Upper lobe of right lung (tissue), 1 donor: ENCODE results near the gene SRPK1. TPM values are rescaled to one million over a fixed set of nuclear protein-coding genes. Genes with fewer than 3 reads are reported as not detected.

Experiments
- ATAC-seq: fragments of 200-7000 bp; cut with Tn5 transposase; one replicate; pipeline ENCODE4 v1.9.1; 2020; ENCODE audit warnings: mild to moderate bottlenecking, moderate library complexity
- DNase-seq: peaks from one replicate; pipeline ENCODE4 v3.0.0-alpha.2; 2020
- H3K27ac ChIP-seq: fragments of 200-600 bp; one replicate; pipeline ENCODE4 v1.8.0; 2022
- H3K27me3 ChIP-seq: fragments of 200-600 bp; one replicate; pipeline ENCODE4 v1.8.0; 2022; ENCODE audit warnings: mild to moderate bottlenecking
- H3K36me3 ChIP-seq: fragments of 200-600 bp; one replicate; pipeline ENCODE4 v1.8.0; 2022
- H3K4me1 ChIP-seq: fragments of 200-600 bp; one replicate; pipeline ENCODE4 v1.8.0; 2022
- H3K4me3 ChIP-seq: fragments of 200-600 bp; one replicate; pipeline ENCODE4 v1.8.0; 2022; ENCODE audit warnings: mild to moderate bottlenecking
- H3K9me3 ChIP-seq: fragments of 200-600 bp; one replicate; pipeline ENCODE4 v1.8.0; 2022
- CTCF ChIP-seq: fragments of 200-600 bp; IDR thresholded peaks from one replicate; pipeline ENCODE4 v1.8.0; 2022; ENCODE audit warnings: antibody characterized with exemption
- intact Hi-C: fragments of 100-400 bp; cut with DNase I; formaldehyde crosslinking; loops from one replicate; pipeline ENCODE4 v1.11.0; 2022
- total RNA-seq: library from RNA; stranded (reverse); fragmentation: NEBNext Ultra II Directional; extraction: Animal tissue kit (Norgen Biotek cat#: 25700); gene quantifications from one replicate; pipeline ENCODE4 v1.2.1, GENCODE V29; 2021
- donor health status: DM: no; HTN: yes; CAD: no; lungs with severe emphysema.

SRPK1 gene
- total RNA-seq, 1 donor from 2014 or later, result 40.6 TPM

GRCh38 chr6:35894776-35895175 is 26.1 kb downstream of the SRPK1 start:
- DNase-seq, result no peak
- Histone ChIP-seq H3K36me3 (no peaks in the 10 kb centered on the region), H3K27me3 (no peaks in the 10 kb centered on the region), H3K27ac (no peak overlapping the region), H3K9me3 (no peaks in the 10 kb centered on the region), H3K4me1 (no peaks in the 10 kb centered on the region), H3K4me3 (no peak overlapping the region)
- ATAC-seq, result no peak
- no peak for TF ChIP-seq CTCF
- intact Hi-C loops, result no loop called here

GRCh38 chr6:35893246-35893645 is 27.7 kb downstream of the SRPK1 start:
- Histone ChIP-seq H3K27me3 (no peaks in the 10 kb centered on the region), H3K36me3 (peaks cover 5% of the 10 kb centered on the region), H3K9me3 (no peaks in the 10 kb centered on the region), H3K4me3 (no peak overlapping the region), H3K27ac (no peak overlapping the region), H3K4me1 (no peaks in the 10 kb centered on the region)
- DNase-seq (no peak), ATAC-seq (no peak)
- TF ChIP-seq CTCF, result no peak
- intact Hi-C loops, result no loop called here

GRCh38 chr6:35892482-35892881 is 28.4 kb downstream of the SRPK1 start:
- H3K4me3 ChIP-seq, result no peak overlapping the region
- intact Hi-C loops, result no loop called here
- no peaks in the 10 kb centered on the region for H3K4me1 ChIP-seq
- no peak for DNase-seq
- no peak for TF ChIP-seq CTCF
- peaks cover 13% of the 10 kb centered on the region for H3K36me3 ChIP-seq
- no peaks in the 10 kb centered on the region for H3K27me3 ChIP-seq
- no peaks in the 10 kb centered on the region for H3K9me3 ChIP-seq
- no peak overlapping the region for H3K27ac ChIP-seq
- ATAC-seq, result no peak

GRCh38 chr6:35879151-35879550 is 41.7 kb downstream of the SRPK1 start:
- Histone ChIP-seq H3K36me3 (peaks cover 12% of the 10 kb centered on the region), H3K9me3 (peaks cover 6% of the 10 kb centered on the region), H3K27ac (no peak overlapping the region), H3K4me1 (no peaks in the 10 kb centered on the region), H3K4me3 (no peak overlapping the region), H3K27me3 (no peaks in the 10 kb centered on the region)
- intact Hi-C loops, result no loop called here
- DNase-seq (no peak), ATAC-seq (no peak)
- TF ChIP-seq CTCF, result no peak

GRCh38 chr6:35876902-35877301 is 44.0 kb downstream of the SRPK1 start:
- H3K4me3 ChIP-seq, result no peak overlapping the region
- TF ChIP-seq CTCF, result no peak
- no peaks in the 10 kb centered on the region for H3K4me1 ChIP-seq
- H3K27ac ChIP-seq, result no peak overlapping the region
- ATAC-seq, result no peak
- H3K36me3 ChIP-seq, result peaks cover 6% of the 10 kb centered on the region
- intact Hi-C loops, result no loop called here
- DNase-seq, result no peak
- peaks cover 6% of the 10 kb centered on the region for H3K9me3 ChIP-seq
- H3K27me3 ChIP-seq, result no peaks in the 10 kb centered on the region

- Histone ChIP-seq H3K36me3 (peaks cover 11% of the 10 kb centered on the region), H3K27ac (no peak overlapping the region), H3K4me3 (no peak overlapping the region), H3K9me3 (no peaks in the 10 kb centered on the region), H3K4me1 (no peaks in the 10 kb centered on the region), H3K27me3 (no peaks in the 10 kb centered on the region)
- ATAC-seq (no peak), DNase-seq (no peak)
- intact Hi-C loops, result no loop called here
- no peak for TF ChIP-seq CTCF
These were observed 46.2 kb downstream of the SRPK1 start for GRCh38 chr6:35874730-35875129.
